ENCODE measurements around the gene PAGR1. TPM values are rescaled to one million over a fixed set of nuclear protein-coding genes. Genes with fewer than 3 reads are reported as not detected.

PAGR1 gene
- total RNA-seq, 1 donor from 2014 or later = 18.1 TPM

GRCh38 chr16:29860218-29860617 is 44.3 kb downstream of the PAGR1 start:
- DNase-seq (no peak), ATAC-seq (no peak)
- Histone ChIP-seq H3K36me3 (peaks cover 34% of the 10 kb centered on the region), H3K27ac (no peak overlapping the region), H3K4me1 (peaks cover 17% of the 10 kb centered on the region), H3K27me3 (ENCODE audit: low read depth) (no peaks in the 10 kb centered on the region), H3K9me3 (no peaks in the 10 kb centered on the region), H3K4me3 (no peak overlapping the region)
- intact Hi-C loops (cut with DNase I) = no loop called here
- no peak for TF ChIP-seq CTCF (IDR thresholded peaks at IDR 0.05)

- TF ChIP-seq CTCF (IDR thresholded peaks at IDR 0.05) = no peak
- intact Hi-C loops (cut with DNase I) = no loop called here
- Histone ChIP-seq H3K36me3 (peaks cover 34% of the 10 kb centered on the region), H3K4me3 (peak overlapping the region; percentile 91), H3K27ac (peak overlapping the region; percentile 97), H3K9me3 (no peaks in the 10 kb centered on the region), H3K27me3 (ENCODE audit: low read depth) (no peaks in the 10 kb centered on the region), H3K4me1 (peaks cover 17% of the 10 kb centered on the region)
- no peak for DNase-seq
- peak; percentile 1 to 44 for ATAC-seq
Observed at GRCh38 chr16:29862383-29862883, 46.5 kb downstream of the PAGR1 start.

GRCh38 chr16:29862884-29863668 is 47.1 kb downstream of the PAGR1 start, which contains the start of gene CDIPT:
TSS of gene CDIPT (minus strand) at chr16:29863226. CDS start at chr16:29862857, 369 bp downstream.
- ATAC-seq = peak; percentile 98 to 99

GRCh38 chr16:29863669-29863984 is 47.7 kb downstream of the PAGR1 start:
- no peak for ATAC-seq
- no peaks in the 10 kb centered on the region for H3K27me3 ChIP-seq (ENCODE audit: low read depth)
- no peak for DNase-seq
- TF ChIP-seq CTCF (IDR thresholded peaks at IDR 0.05) = no peak
- H3K9me3 ChIP-seq = no peaks in the 10 kb centered on the region
- peak overlapping the region; percentile 91 for H3K4me3 ChIP-seq
- intact Hi-C loops (cut with DNase I) = no loop called here
- H3K36me3 ChIP-seq = peaks cover 28% of the 10 kb centered on the region
- peaks cover 17% of the 10 kb centered on the region for H3K4me1 ChIP-seq
- peak overlapping the region; percentile 97 for H3K27ac ChIP-seq

More at GRCh38 chr16:29862884-29863668, 47.1 kb downstream of the PAGR1 start, which contains the start of gene CDIPT:
- peak; percentile 96 for DNase-seq
- peaks cover 17% of the 10 kb centered on the region for H3K4me1 ChIP-seq
- H3K4me3 ChIP-seq = peak within 1 kb of the TSS; percentile 91
- peak within 1 kb of the TSS; percentile 97 for H3K27ac ChIP-seq
- no peaks in the 10 kb centered on the region for H3K27me3 ChIP-seq (ENCODE audit: low read depth)
- no peaks in the 10 kb centered on the region for H3K9me3 ChIP-seq
- TF ChIP-seq CTCF (IDR thresholded peaks at IDR 0.05) = peak; percentile 56
- intact Hi-C loops (cut with DNase I) = no loop called here
- peaks cover 34% of the 10 kb centered on the region for H3K36me3 ChIP-seq

- H3K27me3 ChIP-seq (ENCODE audit: low read depth) = no peaks in the 10 kb centered on the region
- ATAC-seq (no peak), DNase-seq (no peak)
- intact Hi-C loops (cut with DNase I) = no loop called here
- peaks cover 23% of the 10 kb centered on the region for H3K36me3 ChIP-seq
- peaks cover 17% of the 10 kb centered on the region for H3K4me1 ChIP-seq
- H3K9me3 ChIP-seq = no peaks in the 10 kb centered on the region
- no peak overlapping the region for H3K4me3 ChIP-seq
- no peak overlapping the region for H3K27ac ChIP-seq
- TF ChIP-seq CTCF (IDR thresholded peaks at IDR 0.05) = no peak
Observed at GRCh38 chr16:29864205-29864604, 48.3 kb downstream of the PAGR1 start.

Measured in lower lobe of right lung (tissue), 2 donors.